ENCODE results near the gene DPM3. TPM values are rescaled to one million over a fixed set of nuclear protein-coding genes. Genes with fewer than 3 reads are reported as not detected.

Gene DPM3
- total RNA-seq, 4 donors from 2014 or later, result 61.4 to 120 (median 71.2) TPM

DNA sequence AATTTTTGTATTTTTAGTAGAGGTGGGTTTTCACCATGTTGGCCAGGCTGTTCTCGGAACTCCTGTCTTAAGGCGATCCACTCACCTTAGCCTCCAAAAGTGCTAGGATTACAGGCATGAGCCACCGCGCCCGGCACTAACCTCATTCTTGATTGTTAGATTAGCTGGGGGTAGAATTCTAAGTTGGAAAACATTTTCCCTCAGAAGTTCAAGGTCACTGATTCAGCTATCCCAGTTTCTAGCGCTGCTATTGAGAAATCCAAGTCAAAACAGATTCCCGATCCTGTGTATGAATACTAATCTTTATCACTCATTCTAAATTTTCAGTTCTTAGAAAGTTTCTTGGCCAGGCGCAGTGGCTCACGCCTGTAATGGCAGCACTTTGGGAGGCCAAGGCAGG lies 37.0 kb downstream of the DPM3 start:
- TF ChIP-seq, protein P1, sequence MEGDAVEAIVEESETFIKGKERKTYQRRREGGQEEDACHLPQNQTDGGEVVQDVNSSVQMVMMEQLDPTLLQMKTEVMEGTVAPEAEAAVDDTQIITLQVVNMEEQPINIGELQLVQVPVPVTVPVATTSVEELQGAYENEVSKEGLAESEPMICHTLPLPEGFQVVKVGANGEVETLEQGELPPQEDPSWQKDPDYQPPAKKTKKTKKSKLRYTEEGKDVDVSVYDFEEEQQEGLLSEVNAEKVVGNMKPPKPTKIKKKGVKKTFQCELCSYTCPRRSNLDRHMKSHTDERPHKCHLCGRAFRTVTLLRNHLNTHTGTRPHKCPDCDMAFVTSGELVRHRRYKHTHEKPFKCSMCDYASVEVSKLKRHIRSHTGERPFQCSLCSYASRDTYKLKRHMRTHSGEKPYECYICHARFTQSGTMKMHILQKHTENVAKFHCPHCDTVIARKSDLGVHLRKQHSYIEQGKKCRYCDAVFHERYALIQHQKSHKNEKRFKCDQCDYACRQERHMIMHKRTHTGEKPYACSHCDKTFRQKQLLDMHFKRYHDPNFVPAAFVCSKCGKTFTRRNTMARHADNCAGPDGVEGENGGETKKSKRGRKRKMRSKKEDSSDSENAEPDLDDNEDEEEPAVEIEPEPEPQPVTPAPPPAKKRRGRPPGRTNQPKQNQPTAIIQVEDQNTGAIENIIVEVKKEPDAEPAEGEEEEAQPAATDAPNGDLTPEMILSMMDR (IDR thresholded peaks at IDR 0.05; ENCODE audit: low read depth), result no peak

DNA sequence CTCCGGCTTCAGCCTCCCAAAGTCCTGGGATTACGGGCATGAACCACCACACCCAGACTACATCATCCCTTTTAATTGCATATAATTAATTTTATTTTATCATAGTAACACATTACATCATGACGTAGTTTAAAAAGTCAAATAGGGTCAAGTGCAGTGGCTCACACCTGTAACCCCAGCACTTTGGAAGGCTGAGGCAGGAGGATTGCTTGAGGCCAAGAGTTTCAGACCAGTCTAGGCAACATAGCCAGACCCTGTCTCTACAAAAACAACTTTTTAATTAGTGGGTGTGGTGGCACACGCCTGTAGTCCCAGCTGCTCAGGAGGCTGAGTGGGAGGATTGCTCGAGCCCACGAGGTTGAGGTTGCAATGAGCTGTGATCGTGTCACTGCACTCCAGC lies 41.0 kb downstream of the DPM3 start:
- TF ChIP-seq, protein P1 (IDR thresholded peaks at IDR 0.05; ENCODE audit: low read depth), result no peak

DNA sequence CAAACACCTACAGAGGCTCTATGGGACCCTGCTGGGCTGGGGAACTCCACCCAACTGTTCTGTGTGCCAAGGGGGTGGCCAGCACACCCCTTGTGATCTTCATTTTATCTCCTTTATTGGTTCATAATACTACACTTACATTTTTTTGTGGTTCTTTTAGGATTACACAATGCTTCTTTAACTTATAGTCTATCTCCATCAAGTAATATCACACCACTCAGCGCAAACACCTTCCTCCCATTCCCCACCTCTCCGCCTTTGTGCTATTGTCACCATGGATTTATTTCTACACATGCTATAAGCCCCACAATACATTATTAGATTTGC lies 45.7 kb downstream of the DPM3 start:
- TF ChIP-seq, protein P1 (IDR thresholded peaks at IDR 0.05; ENCODE audit: low read depth), result no peak

DNA sequence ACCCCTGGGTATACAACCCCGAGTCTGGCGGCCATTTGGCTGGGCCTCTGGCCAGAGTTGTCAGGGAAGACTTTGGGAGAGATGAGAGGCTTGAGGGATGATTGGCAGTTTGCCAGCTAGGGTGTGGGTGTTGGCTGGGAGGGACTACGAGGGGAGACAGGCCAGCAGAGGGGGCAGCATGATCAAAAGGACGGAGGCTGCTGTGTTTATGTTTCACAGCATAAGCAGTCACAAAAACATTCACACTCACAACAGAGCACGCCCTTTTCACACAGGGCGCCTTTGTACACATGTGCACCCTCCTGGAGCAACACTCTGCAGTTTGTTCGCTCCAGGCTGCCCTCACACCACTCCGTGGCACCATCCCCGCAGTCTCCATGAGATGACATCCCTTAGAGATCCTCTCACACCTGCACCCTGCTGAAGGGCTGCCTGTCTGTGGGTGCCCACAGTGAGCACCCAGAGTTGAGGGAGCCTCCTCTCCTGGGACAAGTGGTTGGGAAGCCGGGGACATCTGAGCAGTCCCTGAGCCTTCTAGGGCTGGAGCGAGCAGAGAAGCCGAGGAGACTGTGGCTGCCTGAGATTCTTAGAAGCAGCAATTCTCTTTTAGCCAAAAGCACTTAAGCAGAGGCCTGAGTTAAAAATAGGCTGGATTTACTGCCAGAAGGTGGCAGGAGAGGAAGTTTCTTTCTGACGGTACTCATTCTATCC lies 46.3 kb downstream of the DPM3 start:
- TF ChIP-seq, protein P1 (IDR thresholded peaks at IDR 0.05; ENCODE audit: low read depth), result no peak

DNA sequence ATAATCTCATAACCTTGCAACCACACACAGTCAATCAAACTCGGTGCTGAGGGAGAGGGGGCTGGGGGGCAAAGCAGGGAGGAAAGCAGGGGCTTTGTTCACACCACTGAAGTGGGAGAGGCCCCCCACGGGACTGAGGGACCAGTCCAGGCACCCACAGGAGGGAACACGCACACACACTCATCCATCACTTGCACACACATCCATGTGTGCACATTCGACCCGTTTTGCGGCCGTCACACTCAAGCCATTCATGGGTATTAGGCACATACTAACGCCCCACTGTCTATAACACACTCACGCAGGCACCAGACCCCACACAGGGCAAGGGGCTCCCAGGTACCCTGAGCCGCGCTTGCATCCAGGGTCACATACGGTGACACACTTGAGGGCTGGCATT lies 47.7 kb downstream of the DPM3 start:
- TF ChIP-seq, protein P1 (IDR thresholded peaks at IDR 0.05; ENCODE audit: low read depth), result no peak

DNA sequence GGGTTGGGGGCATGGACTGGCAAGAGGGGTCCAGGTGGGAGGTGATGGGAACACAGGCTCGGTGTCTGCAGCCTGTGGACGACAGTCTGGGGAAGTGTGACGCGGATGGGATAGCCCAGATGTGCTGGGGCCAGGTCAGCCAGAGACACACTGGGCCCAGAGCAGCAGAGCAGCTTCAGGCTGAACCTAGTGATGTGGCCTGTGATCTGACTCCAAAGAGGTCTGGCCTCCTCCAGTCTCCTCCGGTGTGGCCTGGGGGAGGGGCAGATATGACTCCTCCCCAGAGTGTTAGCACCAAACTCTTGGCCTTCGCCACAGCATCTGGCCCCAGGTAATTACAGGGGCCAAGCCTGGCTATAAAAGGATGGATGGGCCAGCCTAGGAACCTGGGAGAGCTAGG lies 48.2 kb downstream of the DPM3 start:
- TF ChIP-seq, protein P1 (IDR thresholded peaks at IDR 0.05; ENCODE audit: low read depth), result no peak

DNA sequence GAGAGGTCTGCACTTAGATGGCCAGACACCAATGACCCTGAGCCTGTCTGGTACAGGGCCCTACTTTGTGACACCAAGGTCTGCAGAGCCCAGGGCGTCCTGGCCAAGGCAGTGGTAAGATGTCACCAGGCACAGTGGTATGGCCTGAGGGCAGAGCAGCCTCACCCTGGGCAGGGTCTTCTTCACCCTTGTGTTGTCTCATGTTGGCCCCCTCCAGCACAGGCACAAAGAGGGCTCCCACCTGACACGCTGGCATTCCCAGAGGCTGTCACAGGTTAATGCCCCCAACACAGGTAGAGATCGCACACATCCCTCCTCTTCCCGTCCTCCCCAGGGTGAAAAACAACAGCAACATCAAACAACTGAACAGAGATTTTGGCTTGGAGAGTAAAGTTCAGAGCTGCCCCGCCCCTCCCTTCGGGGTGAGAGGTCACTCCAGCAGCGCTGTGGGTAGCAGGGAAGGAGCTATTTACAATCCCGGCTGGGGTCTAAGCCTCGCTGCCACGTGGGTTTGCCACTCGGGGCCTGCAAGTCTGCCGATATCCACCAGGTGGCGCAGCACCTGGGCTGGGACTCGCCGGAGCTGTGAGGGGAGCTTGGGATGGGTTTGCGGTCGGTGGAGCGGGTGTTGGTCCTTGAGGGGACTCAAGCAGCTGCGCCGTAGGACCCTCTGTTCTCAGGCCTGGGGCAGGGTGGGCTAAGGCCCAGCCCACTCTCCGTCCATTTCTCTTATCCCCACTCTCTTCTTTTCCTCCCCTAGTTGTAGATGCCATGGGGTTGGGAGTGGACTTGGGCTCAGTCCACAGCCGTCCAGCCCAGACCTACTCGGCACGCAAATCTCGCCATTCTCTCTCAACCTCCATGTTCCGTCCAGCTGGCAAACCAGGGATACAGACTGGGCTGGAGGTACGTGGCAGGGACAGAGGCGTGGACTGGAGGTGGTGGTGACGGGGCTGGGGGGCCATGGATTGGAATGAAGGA lies 49.0 kb downstream of the DPM3 start:
- TF ChIP-seq, protein P1 (IDR thresholded peaks at IDR 0.05; ENCODE audit: low read depth), result no peak
